Medulla oblongata (tissue), 1 donor: ENCODE results near the gene RBM47.
"Not testable (repeated sequence)": the region's sequence is repeated elsewhere in the genome, so short reads cannot be mapped to it uniquely, and the experiment has no call there.

Experiments
- DNase-seq: peaks from one replicate; pipeline ENCODE4 v3.0.0-alpha.2; 2015; ENCODE audit errors: extremely low spot score

Gene RBM47

DNA sequence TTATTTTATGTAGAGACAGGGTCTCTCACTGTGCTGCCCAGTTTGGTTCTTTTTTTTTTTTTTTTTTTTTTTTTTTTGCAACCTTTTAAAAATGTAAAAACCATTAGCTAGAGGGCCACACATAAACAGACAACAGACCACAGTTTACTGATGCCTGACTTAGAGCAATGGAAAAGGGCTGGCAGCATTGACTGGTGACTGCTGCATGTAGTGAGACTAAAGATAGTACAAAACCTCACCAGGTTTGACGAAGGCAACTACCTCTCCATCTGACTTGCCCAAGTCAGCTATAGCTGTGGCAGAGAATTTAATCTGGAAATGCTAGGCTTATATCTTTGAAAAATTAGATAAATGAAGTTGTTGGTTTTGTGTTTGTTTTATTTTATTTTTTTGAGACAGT lies 102.9 kb downstream of the RBM47 start:
- no peak for DNase-seq

DNA sequence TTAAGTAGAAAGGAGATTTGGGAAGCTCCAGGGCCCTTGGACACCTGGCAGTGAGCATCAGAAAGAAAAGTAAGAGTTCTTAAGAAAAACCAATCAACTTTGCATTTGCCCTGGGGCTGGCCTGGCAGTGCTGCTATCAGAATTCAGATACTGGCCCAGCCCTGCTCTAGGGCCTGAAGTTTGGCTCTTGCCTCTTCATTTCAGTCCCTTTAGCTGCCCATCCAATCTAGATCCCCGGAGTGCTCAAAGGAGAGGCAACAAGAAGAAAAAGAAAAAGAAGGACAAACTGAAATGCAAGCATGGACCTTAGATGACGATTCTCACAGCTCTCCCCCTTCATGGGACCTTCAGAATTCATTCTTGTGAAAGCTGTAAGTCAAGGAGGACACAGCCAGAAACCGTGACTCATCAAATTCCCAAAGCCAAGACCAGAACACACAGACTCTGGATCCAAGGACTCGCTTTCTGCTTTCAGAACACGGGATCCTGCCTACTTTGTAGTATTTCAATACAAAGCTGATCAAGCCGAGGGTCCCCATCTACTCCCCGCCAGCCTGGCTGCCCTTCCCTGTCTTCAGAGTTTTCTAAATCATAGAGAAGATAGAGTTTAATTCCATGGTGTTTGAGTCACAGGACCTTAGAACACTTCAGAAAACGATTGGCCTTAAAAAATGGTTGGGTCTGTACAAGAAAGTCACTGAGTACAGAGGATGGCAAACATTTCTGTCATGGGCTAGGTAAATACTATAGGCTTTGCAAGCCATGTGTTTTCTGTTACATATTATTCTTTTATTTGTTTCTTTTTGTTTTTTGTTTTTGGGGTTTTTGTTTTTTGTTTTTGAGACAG lies 103.7 kb downstream of the RBM47 start:
- no peak for DNase-seq

DNA sequence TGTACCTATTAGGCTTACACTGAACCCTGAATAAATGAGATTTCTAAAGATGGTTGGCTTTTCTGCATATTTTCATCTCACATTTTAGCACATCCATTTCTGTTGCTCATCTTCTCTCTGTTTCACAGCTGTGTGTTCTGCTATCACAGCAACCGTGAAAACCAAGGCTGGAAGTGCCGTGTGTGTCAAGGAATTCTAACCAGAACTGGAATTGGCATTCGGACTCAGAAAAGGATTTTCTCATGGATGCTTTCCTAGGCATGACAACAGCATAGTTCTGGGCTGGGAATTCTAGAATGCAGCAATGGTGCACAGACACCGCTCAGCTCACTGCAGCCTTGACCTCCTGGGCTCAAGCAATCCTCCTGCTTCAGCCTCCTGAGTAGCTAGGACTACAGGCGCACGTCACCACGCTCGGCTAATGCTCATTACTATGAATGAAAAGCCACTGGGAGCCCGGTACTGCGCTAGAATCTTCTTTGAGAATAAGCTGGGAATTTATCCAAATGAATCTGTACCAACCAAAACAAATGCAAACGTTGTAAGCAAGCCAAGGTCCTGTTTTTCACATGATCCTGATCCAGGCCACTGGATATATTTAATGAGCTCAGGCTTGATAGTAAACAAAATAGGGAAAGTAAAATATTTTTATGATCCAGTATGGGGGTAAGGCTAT lies 105.2 kb downstream of the RBM47 start:
- no peak for DNase-seq

DNA sequence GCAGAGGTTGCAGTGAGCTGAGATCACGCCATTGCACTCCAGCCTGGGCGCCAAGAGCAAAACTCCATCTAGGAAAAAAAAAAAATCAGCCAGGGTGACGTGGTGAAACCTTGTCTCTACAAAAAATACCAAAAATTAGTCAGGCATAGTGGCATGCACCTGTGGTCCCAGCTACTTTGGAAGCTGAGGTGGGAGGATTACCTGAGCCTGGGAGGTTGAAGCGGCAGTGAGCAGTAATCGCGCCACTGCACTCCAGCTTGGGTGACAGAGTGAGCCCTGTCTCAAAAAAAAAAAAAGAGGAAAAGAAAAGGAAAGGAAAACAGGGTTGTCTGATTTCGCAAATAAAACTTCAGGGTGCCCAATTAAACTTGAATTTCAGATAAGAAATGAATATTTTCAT lies 106.1 kb downstream of the RBM47 start:
- no peak for DNase-seq

DNA sequence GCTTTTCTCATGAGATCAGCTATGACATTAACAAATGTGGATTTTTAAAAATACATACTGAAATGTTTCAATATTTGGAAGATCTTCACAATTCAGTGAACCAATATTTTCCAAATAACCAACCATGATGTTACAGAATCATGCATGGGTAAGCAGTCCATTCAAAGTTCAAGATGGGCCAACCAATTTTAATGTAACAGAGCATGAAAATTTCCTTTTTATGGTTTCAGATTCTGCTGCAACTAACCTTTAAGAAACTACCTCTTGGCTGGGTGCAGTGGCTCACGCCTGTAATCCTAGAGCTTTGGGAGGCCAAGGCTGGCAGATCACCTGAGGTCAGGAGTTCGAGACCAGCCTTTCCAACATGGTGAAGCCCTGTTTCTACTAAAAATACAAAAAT lies 107.7 kb downstream of the RBM47 start:
- DNase-seq = no peak

GRCh38 chr4:40520533-40520932 lies 109.1 kb downstream of the RBM47 start:
- DNase-seq = no peak

DNA sequence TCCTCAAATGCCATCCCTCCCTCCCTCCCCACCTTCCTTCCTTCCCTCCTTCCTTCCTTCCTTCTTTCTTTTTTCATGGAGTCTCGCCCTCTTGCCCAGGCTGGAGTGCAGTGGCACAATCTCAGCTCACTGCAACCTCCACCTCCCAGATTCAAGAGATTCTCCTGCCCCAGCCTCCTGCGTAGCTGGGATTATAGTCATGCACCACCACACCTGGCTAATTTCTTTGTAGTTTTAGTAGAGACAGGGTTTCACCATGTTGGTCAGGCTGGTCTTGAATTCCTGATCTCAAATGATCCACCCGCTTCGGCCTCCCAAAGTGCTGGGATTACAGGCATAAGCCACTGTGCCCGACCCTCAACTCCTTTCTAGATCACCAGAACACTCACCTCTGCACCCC lies 112.6 kb downstream of the RBM47 start:
- not testable (repeated sequence) for DNase-seq

- DNase-seq = no peak
Measured at GRCh38 chr4:40516651-40517050, 113.0 kb downstream of the RBM47 start.

DNA sequence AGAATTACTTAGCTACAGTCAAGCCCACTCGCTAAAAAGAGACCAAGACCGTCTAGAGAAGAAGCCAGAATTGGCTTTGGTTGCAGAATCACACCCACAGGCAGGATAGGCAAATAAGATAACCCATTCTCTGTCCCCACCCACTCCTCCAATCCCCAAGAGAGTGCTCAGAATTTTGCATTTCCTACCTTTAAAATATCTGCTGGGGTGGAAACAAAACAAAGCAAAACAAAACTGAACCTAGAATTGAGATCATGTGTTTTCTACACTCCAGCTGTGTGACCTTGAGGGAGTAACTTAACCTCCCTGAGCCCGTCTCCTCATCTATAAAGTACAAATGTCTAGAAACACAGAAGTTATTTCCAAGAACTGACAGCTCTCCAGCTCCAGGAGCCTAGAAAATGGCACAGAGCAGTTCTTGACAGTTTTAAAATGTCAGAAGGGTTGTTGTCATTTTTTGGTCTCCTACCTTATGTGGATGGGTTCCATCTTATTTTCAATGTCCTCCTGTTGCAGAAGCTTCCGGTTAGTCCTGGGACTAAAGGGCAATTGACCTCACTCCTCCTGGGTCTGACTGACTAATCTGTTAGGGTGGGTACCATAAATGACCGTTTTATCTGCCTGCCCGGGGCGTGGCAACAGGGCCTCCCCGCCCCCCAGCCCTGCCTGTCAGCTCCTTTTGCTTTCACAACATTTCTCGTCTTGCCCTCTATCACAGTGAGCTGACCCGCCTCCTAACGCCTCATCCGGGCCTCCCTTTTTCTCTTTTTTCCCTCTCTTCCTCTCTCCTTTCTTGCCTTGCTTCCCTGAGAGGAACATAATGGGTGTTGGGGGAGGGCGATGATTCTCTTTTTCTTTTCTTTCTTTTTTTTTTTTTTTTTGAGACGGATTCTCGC lies 114.0 kb downstream of the RBM47 start:
- no peak for DNase-seq

DNA sequence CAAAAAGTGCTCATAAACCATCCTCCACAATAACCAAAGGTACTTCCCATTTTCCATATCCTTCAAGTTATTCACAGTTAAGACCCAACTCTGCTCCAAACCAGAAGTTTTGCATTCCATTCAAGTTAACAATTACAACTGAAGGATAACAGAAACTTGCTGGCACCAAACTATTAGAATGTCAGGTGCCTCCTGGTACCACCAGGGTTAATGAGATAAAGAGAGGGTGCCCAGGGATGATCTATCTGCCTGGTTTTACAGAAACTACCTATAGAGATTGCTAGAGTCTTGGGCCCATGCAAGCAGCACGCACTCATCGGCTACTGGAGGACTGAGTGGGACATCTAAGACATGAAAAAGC lies 114.6 kb downstream of the RBM47 start:
- DNase-seq = no peak

- no peak for DNase-seq
Measured at GRCh38 chr4:40514497-40514951, 115.1 kb downstream of the RBM47 start.

DNA sequence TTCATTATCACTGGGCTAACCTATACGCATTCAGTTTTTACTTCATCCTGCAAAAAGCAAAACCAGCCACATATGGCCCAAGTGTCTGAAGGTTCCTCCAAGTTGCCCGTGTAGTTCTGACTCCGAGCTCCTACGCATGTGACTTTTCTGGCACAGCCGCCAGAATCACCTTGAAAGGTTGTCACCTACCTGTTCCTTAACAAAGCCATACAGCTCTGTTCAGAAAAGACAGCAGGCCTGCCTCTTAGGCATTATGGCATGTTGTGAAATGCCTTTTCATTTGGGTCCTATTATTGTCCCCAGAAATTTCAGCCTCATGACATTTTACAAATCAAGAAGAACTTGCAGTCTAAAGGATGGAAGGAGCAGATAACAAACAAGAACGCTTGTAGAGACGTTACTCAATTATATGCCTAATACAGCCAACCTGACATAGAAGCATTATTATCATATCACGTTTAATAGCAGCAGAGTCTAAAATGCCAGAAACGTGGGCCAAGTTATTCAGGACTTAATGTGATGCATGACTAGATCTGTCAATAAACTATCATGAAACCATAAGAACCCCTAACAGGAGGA lies 118.5 kb downstream of the RBM47 start:
- DNase-seq = no peak

GRCh38 chr4:40507977-40508376 lies 121.7 kb downstream of the RBM47 start:
- no peak for DNase-seq

- no peak for DNase-seq
Measured at GRCh38 chr4:40506492-40506891, 123.2 kb downstream of the RBM47 start.

GRCh38 chr4:40506066-40506465 lies 123.6 kb downstream of the RBM47 start:
- no peak for DNase-seq

- DNase-seq = no peak
Measured at GRCh38 chr4:40502934-40503333, 126.7 kb downstream of the RBM47 start.

DNA sequence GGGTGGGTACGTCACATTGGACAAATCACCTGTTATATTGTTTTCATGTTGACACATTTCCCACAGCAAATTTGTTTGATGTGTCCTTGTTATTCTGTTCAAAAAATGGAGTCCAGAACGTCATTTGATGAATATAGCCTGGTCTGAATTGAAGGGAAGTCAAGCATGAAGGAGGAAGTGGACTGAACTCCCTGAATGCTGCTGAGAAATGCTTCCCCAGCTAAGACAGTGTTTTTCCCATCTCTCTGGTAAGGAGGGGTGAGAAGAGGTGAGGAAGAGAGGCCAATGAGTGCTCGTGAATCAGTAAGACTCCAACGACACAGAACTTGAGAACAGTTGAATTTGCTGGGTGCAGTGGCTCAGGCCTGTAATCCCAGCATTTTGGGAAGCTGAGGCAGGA lies 127.4 kb downstream of the RBM47 start:
- DNase-seq = peak; percentile 14

- no peak for DNase-seq
Measured at GRCh38 chr4:40500781-40501180, 128.9 kb downstream of the RBM47 start.

- DNase-seq = no peak
Measured at GRCh38 chr4:40493160-40493559, 136.5 kb downstream of the RBM47 start.

- no peak for DNase-seq
Measured at GRCh38 chr4:40492691-40493090, 137.0 kb downstream of the RBM47 start.

DNA sequence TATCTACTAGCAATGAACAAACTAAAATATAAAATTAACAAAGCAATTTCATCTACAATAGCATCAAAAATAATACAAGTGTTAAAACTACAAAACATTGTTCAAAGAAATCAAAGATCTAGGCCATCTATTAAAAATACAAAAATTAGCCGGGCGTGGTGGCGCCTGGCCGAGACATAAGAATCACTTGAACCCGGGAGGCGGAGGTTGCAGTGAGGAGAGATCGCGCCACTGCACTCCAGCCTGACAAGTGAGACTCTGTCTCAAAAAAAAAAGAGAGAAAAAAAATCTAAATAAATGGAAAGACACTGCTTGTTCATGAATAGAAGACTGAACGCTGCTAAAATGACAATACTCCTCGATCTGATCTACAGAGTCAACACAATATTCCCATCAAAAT lies 139.2 kb downstream of the RBM47 start:
- no peak for DNase-seq

DNA sequence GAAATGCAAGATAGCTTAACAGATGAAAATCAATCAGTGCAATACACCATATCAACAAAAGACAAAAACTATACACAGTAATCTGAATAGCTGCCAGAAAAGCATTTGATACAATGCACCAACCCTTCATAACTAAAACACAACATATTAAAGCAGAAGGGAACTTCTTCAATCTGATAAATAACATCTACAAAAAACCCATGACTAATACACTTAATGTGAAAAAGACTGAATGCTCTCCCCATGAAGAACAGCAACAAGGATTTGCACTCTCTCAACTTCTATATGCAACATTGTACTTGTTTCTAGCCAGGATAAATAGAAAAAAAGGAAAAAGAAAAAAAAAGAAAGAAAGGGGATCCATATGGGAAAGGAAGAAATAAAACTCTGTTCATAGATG lies 139.7 kb downstream of the RBM47 start:
- no peak for DNase-seq
